ENCODE results near the gene KRTAP4-8.
"Not testable (repeated sequence)": the region's sequence is repeated elsewhere in the genome, so short reads cannot be mapped to it uniquely, and the experiment has no call there.

The KRTAP4-8 gene

DNA sequence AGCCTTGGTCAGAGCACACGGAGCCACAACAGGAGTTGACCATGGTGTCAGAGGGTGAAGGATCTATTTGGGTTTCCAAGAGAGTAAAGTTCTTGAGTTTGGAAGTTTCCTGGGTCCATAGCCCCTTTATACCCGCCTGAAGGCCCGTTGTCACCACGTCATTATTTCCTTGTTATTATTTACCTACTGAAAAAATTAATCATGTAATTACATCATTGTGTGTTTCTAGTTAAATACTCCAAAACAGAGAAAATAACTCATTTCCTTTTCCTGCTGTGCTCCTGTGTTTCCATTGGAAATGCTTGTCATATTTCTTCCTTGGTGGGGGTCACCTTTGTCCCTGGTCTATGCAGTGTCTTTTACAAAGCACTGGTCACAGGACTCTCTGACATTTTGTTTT, at the start of gene KRTAP4-8:
KRTAP4-8 (minus strand) TSS at position 101 of the 400 bp plus-strand sequence; CDS start at position 43, 58 bp downstream.
- no peak for DNase-seq (ENCODE audit: low read depth in 2 of 2)

DNA sequence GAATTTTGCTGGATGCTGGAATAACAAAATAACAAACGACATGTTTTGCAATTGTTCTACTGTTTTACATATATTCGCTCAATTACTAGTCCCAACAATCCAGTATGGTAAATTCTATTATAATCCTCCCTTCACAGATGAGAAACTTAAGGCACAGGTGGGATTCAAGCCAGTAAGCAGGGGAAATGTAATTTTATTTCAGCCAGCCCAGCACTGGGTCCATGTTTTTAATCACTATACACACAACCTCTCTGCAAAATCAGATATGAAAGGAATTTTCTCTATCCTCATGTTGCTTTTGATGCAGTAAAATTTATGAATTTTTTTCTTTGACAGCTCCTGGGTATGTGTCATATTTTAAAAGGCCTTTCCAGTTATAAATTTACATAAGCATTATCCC, 47.3 kb upstream of the KRTAP4-8 start:
- no peak for DNase-seq (ENCODE audit: low read depth in 2 of 2)

DNA sequence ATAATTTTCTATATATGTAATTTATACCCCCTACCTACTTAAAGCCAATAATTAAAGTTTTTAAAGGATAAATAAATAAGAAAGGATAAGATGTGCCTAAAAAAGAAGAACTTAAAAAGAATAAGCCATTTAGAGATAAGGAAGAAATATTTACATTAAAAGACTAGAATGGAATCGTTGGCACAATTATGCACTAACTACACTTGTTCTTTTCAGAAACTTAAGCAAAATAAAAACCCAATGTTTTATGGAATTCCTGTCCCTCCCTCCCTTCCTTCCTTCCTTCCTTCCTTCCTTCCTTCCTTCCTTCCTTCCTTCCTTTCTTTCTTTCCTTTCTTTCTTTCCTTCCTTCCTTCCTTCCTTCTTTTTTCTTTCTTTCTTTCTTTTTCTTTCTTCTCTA, 46.9 kb upstream of the KRTAP4-8 start:
- no peak for DNase-seq (ENCODE audit: low read depth in 2 of 2)

DNA sequence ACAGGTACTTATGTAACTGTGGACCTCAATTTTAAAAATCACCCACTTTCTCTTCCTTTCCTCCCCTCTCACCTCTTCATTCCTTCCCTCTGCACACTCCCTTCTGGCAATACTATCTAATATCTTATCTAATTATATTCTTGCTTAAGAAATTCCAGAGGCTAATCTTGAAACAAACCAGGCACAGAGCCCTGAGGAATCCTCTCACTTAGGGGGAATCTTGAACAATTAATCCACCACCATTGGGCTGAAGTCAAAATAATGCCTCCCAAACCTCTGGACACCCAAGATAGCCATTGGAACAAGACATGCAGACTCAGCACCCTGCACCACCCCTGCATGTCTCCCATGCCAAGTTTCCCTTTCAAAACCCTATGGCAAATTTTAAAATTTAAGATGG, 43.4 kb upstream of the KRTAP4-8 start:
- no peak for DNase-seq (ENCODE audit: low read depth in 2 of 2)

DNA sequence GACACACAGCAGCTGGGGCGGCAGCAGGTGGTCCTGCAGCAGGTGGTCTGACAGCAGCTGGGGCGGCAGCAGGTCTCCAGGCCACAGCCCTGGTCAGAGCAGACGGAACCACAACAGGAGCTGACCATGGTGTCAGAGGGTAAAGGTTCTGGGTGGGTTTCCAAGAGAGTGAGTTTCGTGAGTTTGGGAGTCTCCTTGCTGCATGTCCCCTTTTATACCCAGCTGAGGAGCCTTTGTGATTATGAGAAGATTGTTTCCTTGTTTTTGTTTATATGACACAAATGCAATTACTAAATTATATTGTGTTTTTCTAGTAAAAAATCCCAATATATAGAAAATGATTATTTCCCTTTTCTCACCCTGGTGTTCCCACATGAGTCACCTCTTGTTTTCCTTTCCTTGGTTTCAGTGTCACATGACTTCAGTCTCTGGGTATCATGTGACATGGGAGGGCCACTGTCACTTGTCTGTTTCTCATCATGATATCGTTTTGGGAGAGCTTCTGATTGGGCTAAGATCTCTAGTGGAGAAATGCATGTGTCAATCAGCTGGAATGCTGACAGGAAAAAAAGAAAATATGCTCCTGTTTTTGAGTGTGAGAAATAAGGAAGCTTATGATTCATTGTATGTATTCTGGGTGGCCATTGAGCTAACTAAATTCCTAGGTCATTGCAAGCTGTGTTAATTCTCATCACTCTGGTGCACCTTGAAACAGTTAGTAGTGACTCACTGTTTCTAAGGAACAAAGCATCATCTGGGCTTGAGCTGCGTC, 42.6 kb upstream of the KRTAP4-8 start, which contains the start of gene KRTAP4-6:
KRTAP4-6 (minus strand) TSS at position 185 of the 772 bp plus-strand sequence; CDS start at position 128, 57 bp downstream.
- no peak for DNase-seq (ENCODE audit: low read depth in 2 of 2)

DNA sequence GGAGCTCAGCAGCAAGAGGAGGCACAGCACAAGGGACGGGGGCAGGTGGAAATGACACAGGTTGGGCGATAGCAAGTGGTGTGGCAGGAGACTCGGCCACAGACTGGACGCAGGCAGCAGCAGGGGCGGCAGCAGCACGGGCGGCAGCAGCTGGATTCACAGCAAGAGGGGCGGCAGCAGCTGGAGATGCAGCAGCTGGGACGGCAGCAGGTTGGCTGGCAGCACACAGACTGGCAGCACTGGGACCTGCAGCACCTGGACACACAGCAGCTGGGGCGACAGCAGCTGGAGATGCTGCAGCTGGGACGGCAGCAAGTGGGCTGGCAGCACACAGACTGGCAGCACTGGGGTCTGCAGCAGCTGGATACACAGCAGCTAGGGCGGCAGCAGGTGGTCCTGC, 41.9 kb upstream of the KRTAP4-8 start:
- DNase-seq (ENCODE audit: low read depth in 2 of 2), result not testable (repeated sequence)

DNA sequence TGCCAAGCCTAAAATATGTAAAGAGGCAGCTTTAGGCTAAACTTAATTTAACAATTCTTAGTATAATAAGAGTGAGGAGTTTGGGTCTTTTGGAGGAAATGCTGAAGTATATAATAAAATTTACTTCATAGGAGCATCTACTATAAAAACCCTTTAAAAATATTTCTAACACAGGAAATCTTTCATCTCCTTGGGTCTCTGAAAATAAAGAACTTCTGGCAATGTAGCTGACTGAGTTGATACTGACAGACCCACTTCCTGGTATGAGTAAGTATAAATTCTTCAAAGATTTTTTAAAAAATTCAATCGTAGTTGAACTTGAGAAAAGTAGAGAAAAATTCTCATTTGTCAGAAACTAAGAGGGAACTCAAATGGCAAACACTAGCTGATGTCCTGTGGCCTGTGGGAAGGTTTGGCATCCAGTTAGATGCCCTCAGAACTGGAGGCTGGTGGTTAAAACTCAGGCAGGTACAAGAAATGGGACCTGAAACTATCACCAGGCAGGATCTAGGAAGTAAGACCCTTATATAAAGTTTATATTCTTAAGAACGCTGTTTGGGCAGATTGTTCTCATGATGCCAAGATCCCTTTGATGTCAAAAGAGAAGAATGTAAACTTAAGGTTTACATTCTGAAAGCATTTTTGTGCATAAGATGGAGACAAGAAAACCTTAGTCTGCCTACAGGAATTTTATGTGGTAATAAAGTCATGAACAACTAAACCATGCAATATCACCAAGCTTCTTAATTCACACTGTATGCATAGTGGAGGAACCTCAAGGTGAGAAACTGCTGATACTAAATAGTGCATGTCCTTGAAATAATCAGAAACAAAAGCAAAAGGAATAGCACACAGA, 36.2 kb upstream of the KRTAP4-8 start:
- no peak for DNase-seq (ENCODE audit: low read depth in 2 of 2)

DNA sequence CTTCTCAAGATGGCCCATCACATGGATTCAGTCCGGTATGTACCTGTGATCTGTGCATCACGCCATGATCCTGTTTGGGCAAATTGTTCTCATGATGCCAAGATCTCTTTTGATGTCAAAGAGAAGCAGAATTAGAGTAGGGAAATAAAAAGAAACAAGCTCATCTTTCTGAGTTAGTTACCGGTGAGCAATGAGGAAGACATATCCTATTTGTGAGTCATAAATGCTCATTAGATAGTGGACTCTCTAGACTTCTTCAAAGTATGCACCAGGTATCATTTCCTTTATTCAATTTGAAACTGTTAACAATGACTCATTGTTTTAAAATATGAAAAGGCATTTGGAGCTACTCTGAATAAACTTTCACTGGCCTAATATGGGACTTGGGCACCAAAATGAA, 34.0 kb upstream of the KRTAP4-8 start:
- DNase-seq (ENCODE audit: low read depth in 2 of 2), result no peak

DNA sequence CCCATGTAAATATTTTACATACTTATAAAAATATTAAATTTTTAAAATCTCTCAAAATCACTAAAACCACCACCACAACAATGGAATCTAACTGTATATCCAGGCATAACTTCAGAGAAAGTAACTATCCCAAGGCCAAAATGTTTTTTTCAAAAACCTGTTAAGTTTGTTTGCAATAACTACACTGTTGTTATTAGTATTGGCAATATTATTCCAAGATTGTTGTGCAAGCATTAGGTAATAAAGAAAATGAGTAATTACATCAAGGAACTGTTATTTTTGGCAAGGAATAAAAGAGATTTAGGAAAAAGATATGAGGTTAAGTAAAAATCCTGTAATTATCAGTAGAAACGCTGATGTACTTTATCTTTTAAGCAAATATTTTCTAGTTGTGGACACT, 29.4 kb upstream of the KRTAP4-8 start:
- no peak for DNase-seq (ENCODE audit: low read depth in 2 of 2)

DNA sequence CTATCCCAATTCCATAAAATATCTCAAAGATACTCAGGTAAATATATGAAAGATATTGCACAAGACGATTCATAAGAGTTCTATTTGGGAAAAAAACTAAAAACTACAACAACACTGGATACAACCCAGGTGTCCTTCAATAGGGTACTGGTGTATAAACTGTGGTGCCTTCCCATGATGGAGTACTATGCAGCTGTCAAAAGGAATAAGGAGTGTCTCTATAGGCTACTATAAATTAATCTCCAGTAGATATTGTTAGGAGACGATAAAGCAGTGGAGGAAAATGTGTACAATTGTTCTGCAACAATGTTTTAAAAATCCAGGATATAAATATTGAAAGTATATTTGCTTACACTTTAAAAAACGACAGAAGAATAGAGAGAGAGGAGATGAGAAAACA, 28.5 kb upstream of the KRTAP4-8 start:
- no peak for DNase-seq (ENCODE audit: low read depth in 2 of 2)

DNA sequence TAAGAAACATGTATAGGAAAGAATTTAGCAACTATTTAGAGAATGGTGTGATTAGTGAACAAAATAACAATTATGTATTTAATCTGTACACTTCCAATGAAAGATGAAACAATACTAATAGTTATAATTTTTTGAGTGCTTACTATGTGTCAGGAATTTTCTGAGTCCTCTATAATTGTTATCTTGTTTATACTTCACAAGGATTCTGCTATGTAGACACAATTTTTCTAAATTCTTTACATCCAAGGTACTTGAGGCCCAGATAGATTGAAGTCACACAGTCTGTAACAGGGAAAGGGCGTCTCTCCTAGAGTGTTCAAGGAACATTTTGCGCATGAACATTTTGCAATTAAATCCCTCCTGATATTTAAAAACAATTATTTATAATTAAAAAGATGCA, 27.1 kb upstream of the KRTAP4-8 start:
- no peak for DNase-seq (ENCODE audit: low read depth in 2 of 2)

DNA sequence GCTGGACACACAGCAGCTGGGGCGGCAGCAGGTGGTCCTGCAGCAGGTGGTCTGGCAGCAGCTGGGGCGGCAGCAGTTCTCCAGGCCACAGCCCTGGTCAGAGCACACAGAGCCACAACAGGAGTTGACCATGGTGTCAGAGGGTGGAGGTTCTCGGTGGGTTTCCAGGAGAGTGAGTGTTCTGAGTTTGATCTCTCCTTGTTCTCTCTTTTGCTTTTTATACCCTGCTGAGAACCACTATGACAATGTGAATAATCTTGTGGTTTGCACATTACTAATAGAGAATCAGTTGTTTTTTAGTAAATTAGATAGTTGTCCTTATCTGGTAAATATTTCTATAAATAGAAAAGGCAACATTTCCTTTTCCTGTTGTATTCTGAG, 26.0 kb upstream of the KRTAP4-8 start, which contains the start of gene KRTAP4-12:
KRTAP4-12 (minus strand) TSS at position 192 of the 381 bp plus-strand sequence; CDS start at position 132, 60 bp downstream.
- DNase-seq (ENCODE audit: low read depth in 2 of 2), result not testable (repeated sequence)

DNA sequence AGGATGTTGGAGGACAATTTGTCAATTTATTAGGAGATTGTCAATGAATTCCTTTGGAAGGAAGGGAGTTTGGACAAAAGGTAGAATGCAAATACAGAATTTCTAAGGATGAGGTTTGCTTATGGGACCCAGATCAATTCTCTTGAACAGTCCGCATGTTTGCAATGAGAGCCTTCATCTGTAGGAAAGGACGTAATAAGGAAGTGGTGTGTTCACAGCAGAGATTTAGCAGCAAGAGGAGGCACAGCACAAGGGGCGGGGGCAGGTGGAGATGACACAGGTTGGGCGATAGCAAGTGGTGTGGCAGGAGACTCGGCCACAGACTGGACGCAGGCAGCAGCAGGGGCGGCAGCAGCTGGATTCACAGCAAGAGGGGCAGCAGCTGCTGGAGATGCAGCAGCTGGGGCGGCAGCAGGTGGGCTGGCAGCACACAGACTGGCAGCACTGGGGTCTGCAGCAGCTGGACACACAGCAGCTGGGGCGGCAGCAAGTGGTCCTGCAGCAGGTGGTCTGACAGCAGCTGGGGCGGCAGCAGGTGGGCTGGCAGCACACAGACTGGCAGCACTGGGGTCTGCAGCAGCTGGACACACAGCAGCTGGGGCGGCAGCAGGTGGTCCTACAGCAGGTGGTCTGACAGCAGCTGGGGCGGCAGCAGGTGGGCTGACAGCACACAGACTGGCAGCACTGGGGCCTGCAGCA, 25.5 kb upstream of the KRTAP4-8 start:
- not testable (repeated sequence) for DNase-seq (ENCODE audit: low read depth in 2 of 2)

DNA sequence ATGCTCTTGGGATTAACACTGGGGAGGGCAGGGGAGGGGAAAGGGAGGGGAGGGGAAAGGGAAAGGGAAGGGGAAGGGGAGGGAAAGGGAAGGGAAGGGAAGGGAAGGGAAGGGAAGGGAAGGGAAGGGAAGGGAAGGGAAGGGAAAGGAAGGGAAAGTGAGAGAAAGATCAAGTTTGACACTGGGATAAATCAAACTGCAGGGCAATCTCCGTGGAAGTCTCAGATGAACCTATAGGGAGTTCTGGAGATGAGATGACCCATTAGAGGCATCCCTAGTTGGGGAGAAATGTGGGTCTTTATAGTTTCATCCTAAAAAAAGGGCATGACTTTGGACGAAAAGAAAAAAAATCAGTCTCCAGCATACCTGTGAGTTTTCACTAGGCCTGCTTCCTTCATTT, 23.8 kb upstream of the KRTAP4-8 start:
- no peak for DNase-seq (ENCODE audit: low read depth in 2 of 2)

DNA sequence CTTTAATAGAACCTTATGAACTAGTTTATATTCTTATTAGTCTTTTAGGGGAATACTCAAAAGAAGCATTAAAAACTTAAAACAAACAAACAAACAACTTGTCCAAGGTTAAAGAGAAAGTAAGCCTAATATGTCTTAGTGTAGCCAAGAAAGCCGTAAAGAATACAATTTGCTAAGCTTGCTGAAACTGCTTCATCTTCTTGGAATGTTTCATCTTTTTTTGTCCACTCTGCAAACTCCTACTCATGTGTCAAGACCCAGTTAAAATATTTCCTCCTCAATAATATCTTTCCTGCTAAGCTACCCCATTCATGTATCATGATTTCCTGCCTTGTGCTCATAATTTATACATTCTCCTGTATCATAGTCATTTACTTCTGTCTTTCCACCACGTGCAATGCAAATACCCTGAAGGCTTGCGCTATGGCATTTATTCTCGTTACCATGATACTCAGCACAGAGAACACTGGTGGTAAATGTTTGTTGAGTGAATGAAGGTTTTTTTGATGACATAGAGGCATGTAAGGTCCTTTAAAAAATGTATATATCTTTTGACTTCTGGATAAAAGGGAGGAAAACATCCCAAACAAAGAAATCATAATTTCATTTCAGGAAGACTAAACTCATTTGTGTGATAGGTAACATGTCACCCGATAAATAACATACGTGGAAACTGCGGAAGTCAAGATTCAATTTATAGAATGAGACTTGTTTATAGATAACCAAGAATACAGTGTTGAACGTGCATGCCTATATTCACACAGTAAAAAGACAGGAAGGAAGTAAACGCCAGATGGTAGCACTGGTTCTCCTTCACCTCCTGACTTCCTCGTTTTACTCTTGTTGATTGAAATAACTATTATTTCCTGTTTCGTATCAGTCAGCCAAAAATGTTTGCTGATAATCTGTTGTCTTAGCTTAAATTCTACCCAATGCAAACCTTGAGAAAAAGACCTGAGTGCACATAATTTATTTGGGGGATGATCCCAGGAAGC, 22.1 kb upstream of the KRTAP4-8 start:
- not testable (repeated sequence) for DNase-seq (ENCODE audit: low read depth in 2 of 2)

DNA sequence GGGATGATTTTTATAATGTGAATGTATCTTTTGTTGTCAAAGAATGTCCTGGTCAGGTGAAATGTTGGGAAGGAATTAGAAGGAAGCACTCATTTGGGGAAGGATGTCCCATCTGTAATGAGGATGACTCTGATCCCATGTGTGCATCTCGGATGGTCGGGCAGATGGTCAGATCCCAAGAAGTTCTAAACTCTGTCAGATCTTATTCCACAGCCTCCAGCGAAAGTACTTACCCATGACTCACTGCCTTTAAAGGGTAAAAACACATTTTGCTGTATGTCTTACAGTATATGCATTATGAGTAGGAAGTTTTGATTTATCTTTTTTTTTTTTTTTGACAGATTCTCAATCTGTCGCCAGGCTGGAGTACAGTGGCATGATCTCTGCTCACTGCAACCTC, 20.8 kb upstream of the KRTAP4-8 start:
- DNase-seq (ENCODE audit: low read depth in 2 of 2), result no peak

DNA sequence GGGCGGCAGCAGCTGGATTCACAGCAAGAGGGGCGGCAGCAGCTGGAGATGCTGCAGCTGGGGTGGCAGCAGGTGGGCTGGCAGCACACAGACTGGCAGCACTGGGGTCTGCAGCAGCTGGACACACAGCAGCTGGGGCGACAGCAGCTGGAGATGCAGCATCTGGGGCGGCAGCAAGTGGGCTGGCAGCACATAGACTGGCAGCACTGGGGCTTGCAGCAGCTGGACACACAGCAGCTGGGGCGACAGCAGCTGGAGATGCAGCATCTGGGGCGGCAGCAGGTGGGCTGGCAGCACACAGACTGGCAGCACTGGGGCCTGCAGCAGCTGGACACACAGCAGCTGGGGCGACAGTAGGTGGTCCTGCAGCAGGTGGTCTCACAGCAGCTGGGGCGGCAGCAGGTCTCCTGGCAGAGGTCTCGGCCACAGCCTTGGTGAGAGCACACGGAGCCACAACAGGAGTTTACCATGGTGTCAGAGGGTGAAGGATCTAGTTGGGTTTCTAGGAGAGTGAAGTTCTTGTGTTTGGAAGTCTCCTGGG, 20.0 kb upstream of the KRTAP4-8 start, which contains the start of gene KRTAP4-11:
KRTAP4-11 (minus strand) TSS at position 528 of the 541 bp plus-strand sequence; CDS start at position 470, 58 bp downstream.
- not testable (repeated sequence) for DNase-seq (ENCODE audit: low read depth in 2 of 2)

DNA sequence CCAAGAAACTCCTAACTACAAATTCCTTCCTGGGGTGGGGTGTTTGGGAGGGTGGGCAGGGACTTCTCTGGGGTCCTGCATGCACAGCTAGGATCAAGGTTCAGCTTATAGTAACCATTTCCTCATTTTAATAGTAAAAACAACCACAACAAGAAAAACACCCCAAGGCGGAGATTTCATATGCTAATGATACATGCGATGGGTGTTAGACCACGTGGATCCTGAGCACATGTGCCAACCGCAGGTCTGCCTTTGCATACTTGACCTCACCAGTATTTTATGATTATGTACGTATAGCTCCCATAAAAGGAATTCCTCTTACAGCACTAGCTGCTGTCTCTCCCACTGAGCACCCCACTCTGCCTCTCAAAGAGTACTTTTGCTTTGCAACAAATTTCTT, 18.4 kb upstream of the KRTAP4-8 start:
- DNase-seq (ENCODE audit: low read depth in 2 of 2), result no peak

DNA sequence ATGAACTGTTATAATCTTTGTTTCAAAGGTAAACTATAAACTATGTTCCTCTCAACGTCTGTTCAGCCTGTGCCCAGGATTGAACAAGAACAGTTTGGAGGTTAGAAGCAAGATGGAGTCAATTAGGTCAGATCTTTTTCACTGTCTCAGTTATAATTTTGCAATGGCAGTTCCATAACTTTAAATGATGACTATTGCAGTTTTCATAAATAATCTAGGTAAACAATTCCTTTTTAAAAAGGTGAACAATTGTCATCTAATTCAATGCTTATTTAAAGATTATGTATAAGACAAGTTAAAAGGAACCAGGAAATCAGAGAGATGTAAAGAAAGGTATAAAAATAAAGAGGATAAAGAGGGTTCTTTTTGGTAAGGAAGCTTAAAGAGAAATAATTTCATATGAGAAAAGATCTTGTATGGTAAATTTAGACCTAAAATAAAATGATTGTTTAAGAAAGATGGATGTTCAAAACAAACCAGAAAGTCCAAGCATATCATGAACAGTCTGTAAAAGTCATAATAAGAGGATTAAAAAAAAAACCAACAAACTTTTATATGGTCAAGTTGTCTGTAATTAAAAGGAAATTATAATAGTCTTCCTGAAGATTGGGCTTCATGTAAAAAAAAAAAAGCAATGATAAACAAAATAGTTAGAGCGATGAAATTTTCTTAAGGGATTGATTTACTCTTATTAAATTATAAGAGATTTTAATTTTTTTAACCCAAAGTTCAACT, 13.4 kb upstream of the KRTAP4-8 start:
- no peak for DNase-seq (ENCODE audit: low read depth in 2 of 2)
